ENCODE measurements around the gene BRD2. TPM values are rescaled to one million over a fixed set of nuclear protein-coding genes. Genes with fewer than 3 reads are reported as not detected.
"Not testable (repeated sequence)": the region's sequence is repeated elsewhere in the genome, so short reads cannot be mapped to it uniquely, and the experiment has no call there.

The BRD2 gene
- total RNA-seq, 1 donor from 2014 or later, result 140 TPM

GRCh38 chr6:32935551-32936238, 32.7 kb upstream of the BRD2 start:
- no peak for DNase-seq (ENCODE audit: low read depth)
- no peak for TF ChIP-seq CTCF (conservative IDR thresholded peaks at IDR 0.05; ENCODE audit: low read depth, low read length)

GRCh38 chr6:32936239-32937152, 31.9 kb upstream of the BRD2 start:
- no peak for TF ChIP-seq CTCF (conservative IDR thresholded peaks at IDR 0.05; ENCODE audit: low read depth, low read length)
- no peak overlapping the region for H3K4me3 ChIP-seq (ENCODE audit: low read depth, low read length)
- DNase-seq (ENCODE audit: low read depth), result no peak

More at GRCh38 chr6:32935551-32936238, 32.7 kb upstream of the BRD2 start:
- H3K4me3 ChIP-seq (ENCODE audit: low read depth, low read length), result no peak overlapping the region

GRCh38 chr6:32937230-32937633, 31.2 kb upstream of the BRD2 start:
- DNase-seq (ENCODE audit: low read depth), result no peak
- TF ChIP-seq CTCF (conservative IDR thresholded peaks at IDR 0.05; ENCODE audit: low read depth, low read length), result no peak
- no peak overlapping the region for H3K4me3 ChIP-seq (ENCODE audit: low read depth, low read length)

GRCh38 chr6:32938494-32938893, 29.9 kb upstream of the BRD2 start:
- DNase-seq (ENCODE audit: low read depth), result no peak

GRCh38 chr6:32940656-32941213, 27.7 kb upstream of the BRD2 start, which contains the start of gene HLA-DMB:
HLA-DMB (minus strand) TSS chr6:32941028; CDS start chr6:32940807, 221 bp downstream.
- H3K4me3 ChIP-seq (ENCODE audit: low read depth, low read length), result peak within 1 kb of the TSS; percentile 66
- DNase-seq (ENCODE audit: low read depth), result peak; percentile 67
- TF ChIP-seq CTCF (conservative IDR thresholded peaks at IDR 0.05; ENCODE audit: low read depth, low read length), result no peak

More at GRCh38 chr6:32938494-32938893, 29.9 kb upstream of the BRD2 start:
- H3K4me3 ChIP-seq (ENCODE audit: low read depth, low read length), result no peak overlapping the region
- TF ChIP-seq CTCF (conservative IDR thresholded peaks at IDR 0.05; ENCODE audit: low read depth, low read length), result no peak

GRCh38 chr6:32941214-32941768, 27.1 kb upstream of the BRD2 start:
- peak; percentile 89 for DNase-seq (ENCODE audit: low read depth)
- peak overlapping the region; percentile 9 for H3K4me3 ChIP-seq (ENCODE audit: low read depth, low read length)
- no peak for TF ChIP-seq CTCF (conservative IDR thresholded peaks at IDR 0.05; ENCODE audit: low read depth, low read length)

- DNase-seq (ENCODE audit: low read depth); H3K4me3 ChIP-seq (ENCODE audit: low read depth, low read length): not testable (repeated sequence)
These were observed 25.8 kb upstream of the BRD2 start for GRCh38 chr6:32942555-32943123.
